Activated T-helper 9 cell treated with anti-CD3 and anti-CD28 coated beads, Interleukin-2, amount 50 U/mL, for 16 hours (primary cell): ENCODE results near the gene NAP1L1.
"Not testable (repeated sequence)": the region's sequence is repeated elsewhere in the genome, so short reads cannot be mapped to it uniquely, and the experiment has no call there.

ENCODE experiments used
- DNase-seq: peaks from one replicate; pipeline ENCODE4 v3.0.0-alpha.2; 2020; ENCODE audit warnings: low read depth

Gene NAP1L1

DNA sequence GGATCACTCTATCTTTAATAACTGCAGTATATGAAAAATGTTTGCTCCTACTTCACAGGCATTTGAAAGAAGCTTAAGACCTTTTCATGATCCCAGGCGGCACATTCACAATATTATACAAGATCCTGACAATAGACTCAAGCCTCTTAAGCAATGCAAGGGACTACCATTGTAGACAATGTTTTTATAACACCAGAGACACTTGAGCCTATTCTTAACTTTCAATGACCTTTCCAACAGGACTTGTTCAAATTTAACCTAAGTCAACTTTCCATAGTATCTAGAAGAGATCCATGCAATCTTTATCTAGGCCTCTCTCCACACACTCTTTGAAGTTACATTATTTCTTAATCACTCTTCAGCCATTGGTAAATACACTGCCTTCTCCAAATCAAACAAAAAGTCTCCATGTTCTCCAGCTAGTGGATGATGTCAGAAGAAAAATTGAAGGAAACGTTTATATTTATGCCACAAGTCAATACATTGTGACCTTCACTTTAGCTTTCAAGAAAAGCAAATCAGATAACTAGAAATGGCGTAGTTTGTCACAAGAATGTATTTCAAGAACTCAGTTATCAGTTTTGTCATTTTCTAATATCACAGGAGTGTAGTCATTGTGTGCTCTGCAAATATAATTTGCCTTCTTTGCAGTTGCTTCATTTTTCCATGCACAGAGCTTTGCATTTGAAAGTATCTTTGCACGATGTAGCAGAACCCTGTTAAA is 94.1 kb downstream of the NAP1L1 start:
- no peak for DNase-seq

- not testable (repeated sequence) for DNase-seq
Measured at GRCh38 chr12:75987709-75988108, 96.8 kb downstream of the NAP1L1 start.
